Measurements from ENCODE around the gene F9.

F9 gene

DNA sequence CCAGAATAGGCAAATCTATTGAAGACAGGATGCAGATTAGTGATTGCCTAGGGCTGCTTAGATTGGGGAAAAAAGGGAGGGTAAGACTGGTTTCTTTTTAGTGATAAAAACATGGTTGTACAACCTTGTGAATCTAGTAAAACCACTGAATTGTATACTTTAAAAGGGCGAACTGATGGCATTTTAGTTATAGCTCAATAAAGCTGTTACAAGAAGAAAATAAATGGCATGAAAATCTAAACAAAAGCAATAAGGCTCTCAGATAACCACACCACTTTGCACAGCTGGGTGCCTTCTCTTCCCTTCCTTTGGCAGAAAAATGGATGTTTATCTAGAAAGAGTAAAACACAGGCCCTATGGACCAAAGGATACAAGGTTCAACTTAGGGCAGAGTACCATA is 69.6 kb downstream of the F9 start:
- DNase-seq (ENCODE audit: low spot score), result no peak

Measured in putamen (tissue), 1 donor.